ENCODE measurements around the gene HERC4. TPM values are rescaled to one million over a fixed set of nuclear protein-coding genes. Genes with fewer than 3 reads are reported as not detected.
A peak's percentile ranks its signal among the peaks of the same experiment; 100 is the strongest.

Gene HERC4
- total RNA-seq, 1 donor from 2014 or later: 41.6 TPM

GRCh38 chr10:68052463-68052862, 22.6 kb downstream of the HERC4 start:
- DNase-seq (ENCODE audit: low spot score): no peak
- no peak for TF ChIP-seq CTCF (IDR thresholded peaks at IDR 0.05)
- H3K36me3 Mint-ChIP-seq (ENCODE audit: low read depth): peaks cover 6% of the 10 kb centered on the region
- H3K9me3 Mint-ChIP-seq (ENCODE audit: low read depth): no peaks in the 10 kb centered on the region
- H3K27me3 Mint-ChIP-seq (ENCODE audit: low read depth): no peaks in the 10 kb centered on the region
- no peak overlapping the region for H3K4me3 Mint-ChIP-seq (ENCODE audit: unreplicated experiment)
- peaks cover 25% of the 10 kb centered on the region for H3K4me1 Mint-ChIP-seq (ENCODE audit: low read depth)
- H3K27ac Mint-ChIP-seq (ENCODE audit: unreplicated experiment): no peak overlapping the region

GRCh38 chr10:68049289-68050078, 25.6 kb downstream of the HERC4 start:
- no peak overlapping the region for H3K27ac Mint-ChIP-seq (ENCODE audit: unreplicated experiment)
- no peaks in the 10 kb centered on the region for H3K27me3 Mint-ChIP-seq (ENCODE audit: low read depth)
- no peaks in the 10 kb centered on the region for H3K9me3 Mint-ChIP-seq (ENCODE audit: low read depth)
- H3K36me3 Mint-ChIP-seq (ENCODE audit: low read depth): peaks cover 3% of the 10 kb centered on the region
- peaks cover 39% of the 10 kb centered on the region for H3K4me1 Mint-ChIP-seq (ENCODE audit: low read depth)
- TF ChIP-seq CTCF (IDR thresholded peaks at IDR 0.05): no peak
- no peak overlapping the region for H3K4me3 Mint-ChIP-seq (ENCODE audit: unreplicated experiment)
- DNase-seq (ENCODE audit: low spot score): peak; percentile 10

GRCh38 chr10:68047554-68048327, 27.3 kb downstream of the HERC4 start:
- H3K4me3 Mint-ChIP-seq (ENCODE audit: unreplicated experiment): no peak overlapping the region
- H3K4me1 Mint-ChIP-seq (ENCODE audit: low read depth): peaks cover 37% of the 10 kb centered on the region
- no peaks in the 10 kb centered on the region for H3K9me3 Mint-ChIP-seq (ENCODE audit: low read depth)
- H3K27ac Mint-ChIP-seq (ENCODE audit: unreplicated experiment): no peak overlapping the region
- peaks cover 3% of the 10 kb centered on the region for H3K36me3 Mint-ChIP-seq (ENCODE audit: low read depth)
- no peaks in the 10 kb centered on the region for H3K27me3 Mint-ChIP-seq (ENCODE audit: low read depth)
- TF ChIP-seq CTCF (IDR thresholded peaks at IDR 0.05): no peak
- no peak for DNase-seq (ENCODE audit: low spot score)

GRCh38 chr10:68047122-68047521, 28.0 kb downstream of the HERC4 start:
- Mint-ChIP-seq H3K4me3 (ENCODE audit: unreplicated experiment) (no peak overlapping the region), H3K27ac (ENCODE audit: unreplicated experiment) (no peak overlapping the region), H3K4me1 (ENCODE audit: low read depth) (peaks cover 36% of the 10 kb centered on the region), H3K9me3 (ENCODE audit: low read depth) (no peaks in the 10 kb centered on the region), H3K27me3 (ENCODE audit: low read depth) (no peaks in the 10 kb centered on the region), H3K36me3 (ENCODE audit: low read depth) (peaks cover 3% of the 10 kb centered on the region)
- DNase-seq (ENCODE audit: low spot score): no peak
- no peak for TF ChIP-seq CTCF (IDR thresholded peaks at IDR 0.05)

- no peak for DNase-seq (ENCODE audit: low spot score)
- Mint-ChIP-seq H3K4me1 (ENCODE audit: low read depth) (peaks cover 34% of the 10 kb centered on the region), H3K9me3 (ENCODE audit: low read depth) (no peaks in the 10 kb centered on the region), H3K27me3 (ENCODE audit: low read depth) (no peaks in the 10 kb centered on the region), H3K27ac (ENCODE audit: unreplicated experiment) (peak overlapping the region; percentile 65), H3K4me3 (ENCODE audit: unreplicated experiment) (no peak overlapping the region), H3K36me3 (ENCODE audit: low read depth) (peaks cover 3% of the 10 kb centered on the region)
- TF ChIP-seq CTCF (IDR thresholded peaks at IDR 0.05): no peak
These were observed 28.4 kb downstream of the HERC4 start for GRCh38 chr10:68046642-68047041.

Data from chondrocyte (in vitro differentiated cells).